Ectodermal cell (in vitro differentiated cells): ENCODE measurements around the gene STAT4. TPM values are rescaled to one million over a fixed set of nuclear protein-coding genes. Genes with fewer than 3 reads are reported as not detected.

Source experiments
- H3K27ac ChIP-seq: 2 replicates; pipeline ENCODE4 v1.7.0; 2013; ENCODE audit warnings: mild to moderate bottlenecking, low read depth, low read length; ENCODE audit not compliant: insufficient read depth, poor library complexity, severe bottlenecking
- H3K27me3 ChIP-seq: 2 replicates; pipeline ENCODE4 v1.7.0; 2013; ENCODE audit warnings: mild to moderate bottlenecking, low read length; ENCODE audit not compliant: insufficient read depth, control insufficient read depth, poor library complexity, severe bottlenecking
- H3K36me3 ChIP-seq: one replicate; pipeline ENCODE4 v1.7.0; 2013; ENCODE audit warnings: low read length; ENCODE audit not compliant: control insufficient read depth, insufficient read depth
- H3K4me1 ChIP-seq: one replicate; pipeline ENCODE4 v1.7.0; 2013; ENCODE audit warnings: low read length; ENCODE audit not compliant: control insufficient read depth, insufficient read depth
- H3K4me3 ChIP-seq: 2 replicates; pipeline ENCODE4 v1.7.0; 2013; ENCODE audit warnings: low read depth, low read length, control low read depth; ENCODE audit not compliant: insufficient read depth
- H3K9me3 ChIP-seq: 2 replicates; pipeline ENCODE4 v1.7.0; 2013; ENCODE audit warnings: mild to moderate bottlenecking, low read length, moderate library complexity; ENCODE audit not compliant: control insufficient read depth
- WGBS, 2 experiments: methylation state at CpG; one replicate each; pipeline ENCODE4 v1.1.7; 2013; ENCODE audit warnings: missing lambda C conversion rate in 2 of 2; 5-methylcytosine and 5-hydroxymethylcytosine counted together
- polyA plus RNA-seq, 4 experiments: library from polyadenylated mRNA; stranded (reverse); fragments of 50-300 nt; gene quantifications; one replicate each; pipeline ENCODE4 v1.2.3, GENCODE V29; 2013

STAT4 gene, protein sequence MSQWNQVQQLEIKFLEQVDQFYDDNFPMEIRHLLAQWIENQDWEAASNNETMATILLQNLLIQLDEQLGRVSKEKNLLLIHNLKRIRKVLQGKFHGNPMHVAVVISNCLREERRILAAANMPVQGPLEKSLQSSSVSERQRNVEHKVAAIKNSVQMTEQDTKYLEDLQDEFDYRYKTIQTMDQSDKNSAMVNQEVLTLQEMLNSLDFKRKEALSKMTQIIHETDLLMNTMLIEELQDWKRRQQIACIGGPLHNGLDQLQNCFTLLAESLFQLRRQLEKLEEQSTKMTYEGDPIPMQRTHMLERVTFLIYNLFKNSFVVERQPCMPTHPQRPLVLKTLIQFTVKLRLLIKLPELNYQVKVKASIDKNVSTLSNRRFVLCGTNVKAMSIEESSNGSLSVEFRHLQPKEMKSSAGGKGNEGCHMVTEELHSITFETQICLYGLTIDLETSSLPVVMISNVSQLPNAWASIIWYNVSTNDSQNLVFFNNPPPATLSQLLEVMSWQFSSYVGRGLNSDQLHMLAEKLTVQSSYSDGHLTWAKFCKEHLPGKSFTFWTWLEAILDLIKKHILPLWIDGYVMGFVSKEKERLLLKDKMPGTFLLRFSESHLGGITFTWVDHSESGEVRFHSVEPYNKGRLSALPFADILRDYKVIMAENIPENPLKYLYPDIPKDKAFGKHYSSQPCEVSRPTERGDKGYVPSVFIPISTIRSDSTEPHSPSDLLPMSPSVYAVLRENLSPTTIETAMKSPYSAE
- 1.4 TPM for polyA plus RNA-seq (2013, experiment 1 of 4)
- polyA plus RNA-seq (2013, experiment 2 of 4) = 1.1 TPM
- polyA plus RNA-seq (2013, experiment 3 of 4) = 1.1 TPM
- 1.5 TPM for polyA plus RNA-seq (2013, experiment 4 of 4)

DNA sequence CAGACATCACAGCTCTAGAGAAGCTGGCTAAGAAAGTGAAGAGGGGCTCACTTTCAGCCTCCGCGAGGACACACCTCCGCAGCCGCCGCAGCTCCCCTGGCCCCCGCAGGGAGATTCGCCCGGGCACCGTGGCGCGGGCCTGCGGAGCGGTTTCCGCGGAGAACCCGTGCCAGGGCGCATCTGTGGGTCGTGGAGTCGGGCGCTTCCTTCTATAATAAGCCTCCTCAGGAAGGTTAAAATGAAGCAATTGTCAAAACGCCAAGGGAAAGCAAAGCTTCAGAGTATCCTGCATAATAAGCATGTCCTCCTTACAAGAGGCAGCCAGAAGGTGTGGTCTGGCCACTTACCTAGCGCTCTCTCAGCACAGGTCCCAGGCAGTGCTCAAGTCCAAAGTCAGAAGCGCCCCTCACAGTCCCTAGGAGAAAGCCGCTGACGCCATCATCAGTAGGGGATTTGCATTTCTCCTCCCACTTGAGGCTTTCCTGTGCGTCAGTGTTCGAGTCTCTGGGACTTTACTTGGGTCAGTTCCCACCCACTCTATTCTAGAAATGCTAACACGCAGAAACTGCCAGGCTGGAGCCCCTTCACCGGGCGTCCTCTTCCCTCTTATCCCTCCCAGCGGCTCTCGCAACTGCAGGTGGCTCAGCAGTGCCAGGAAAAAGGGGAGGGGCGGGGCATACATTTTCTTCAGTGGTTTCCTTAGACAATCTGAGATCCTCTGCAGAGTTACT is at the start of gene STAT4:
Gene STAT4 (minus strand): TSS at position 395 of the 731 bp plus-strand sequence. CDS start 2,791 bp downstream, outside the sequence.
- Histone ChIP-seq H3K27me3 (peaks cover 31% of the 10 kb centered on the region), H3K36me3 (no peaks in the 10 kb centered on the region), H3K9me3 (no peaks in the 10 kb centered on the region), H3K27ac (no peak within 1 kb of the TSS), H3K4me1 (no peaks in the 10 kb centered on the region), H3K4me3 (peak within 1 kb of the TSS; percentile 26)
- WGBS, 2 experiments = 3 to 4% methylated on average over 33 of the region's 33 CpGs

DNA sequence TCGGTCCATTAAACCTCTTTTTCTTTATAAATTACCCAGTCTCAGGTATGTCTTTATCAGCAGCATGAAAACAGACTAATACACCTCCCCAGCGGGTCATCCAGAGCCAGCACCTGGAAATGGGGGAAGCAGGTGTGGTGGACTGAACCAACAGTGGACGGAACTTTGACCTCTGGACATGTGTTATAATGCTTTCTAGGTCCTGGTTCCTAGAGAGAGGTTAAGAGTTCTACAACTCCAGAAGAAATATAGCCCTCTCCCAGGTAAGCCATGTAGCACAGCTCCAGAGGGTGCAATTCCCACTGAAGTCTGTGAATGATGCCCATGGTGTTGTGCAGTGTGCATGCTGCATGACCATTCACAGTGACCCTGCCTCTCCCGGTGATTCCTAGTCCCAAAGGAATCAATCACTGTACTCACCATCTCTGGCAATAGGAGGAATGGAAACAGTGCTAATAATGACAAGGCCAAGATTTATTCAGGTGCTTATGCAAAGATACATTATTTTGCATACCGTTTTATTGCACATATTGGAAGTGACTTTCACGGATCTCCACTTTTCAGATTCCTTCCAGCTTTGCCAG is 49.2 kb upstream of the STAT4 start:
- H3K36me3 ChIP-seq = no peaks in the 10 kb centered on the region
- no peaks in the 10 kb centered on the region for H3K4me1 ChIP-seq
- H3K27me3 ChIP-seq = no peaks in the 10 kb centered on the region
- H3K4me3 ChIP-seq = no peak overlapping the region
- WGBS, 2 experiments = 92 to 96% methylated on average over 6 of the region's 6 CpGs
- no peak overlapping the region for H3K27ac ChIP-seq
- H3K9me3 ChIP-seq = no peaks in the 10 kb centered on the region

DNA sequence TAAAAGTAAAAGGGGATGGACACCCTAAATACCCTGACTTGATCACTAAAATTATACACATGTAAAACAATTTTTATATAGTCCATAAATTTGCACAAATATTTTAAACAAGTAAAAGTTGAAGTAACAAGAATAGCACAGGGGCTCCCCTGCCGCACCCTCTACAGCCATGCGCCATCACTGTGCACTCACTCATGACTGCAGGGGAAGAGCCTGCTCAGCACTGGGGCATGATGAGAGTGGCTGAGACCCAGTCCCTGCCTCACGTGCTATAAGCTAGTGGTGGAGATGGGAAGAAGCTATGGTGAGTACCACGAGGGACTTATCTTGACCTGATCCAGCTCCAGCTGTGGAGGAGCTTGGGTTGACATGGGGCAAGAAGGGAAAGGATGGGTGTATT is 47.5 kb upstream of the STAT4 start:
- Histone ChIP-seq H3K27me3 (no peaks in the 10 kb centered on the region), H3K4me3 (no peak overlapping the region), H3K27ac (no peak overlapping the region), H3K36me3 (no peaks in the 10 kb centered on the region), H3K9me3 (no peaks in the 10 kb centered on the region), H3K4me1 (no peaks in the 10 kb centered on the region)
- WGBS, 2 experiments = 94 to 97% methylated on average over 4 of the region's 4 CpGs

DNA sequence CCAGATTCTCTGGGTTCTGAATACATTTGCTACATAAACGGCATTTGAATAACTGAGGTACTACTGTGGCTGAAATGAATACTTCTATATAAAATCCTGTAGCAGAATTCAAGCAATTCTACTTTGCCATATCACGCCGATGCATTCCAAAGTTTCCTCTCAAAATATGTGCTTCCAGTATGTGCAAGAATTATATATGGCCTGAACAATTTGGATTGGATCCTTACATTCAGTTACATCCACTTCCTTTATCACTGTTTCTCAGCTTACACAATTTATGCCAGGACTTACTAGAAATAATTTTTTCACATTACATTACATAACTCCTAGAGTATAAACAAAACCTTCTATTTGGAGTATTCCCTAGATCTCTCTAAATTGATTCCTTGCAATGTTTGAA is 46.3 kb upstream of the STAT4 start:
- no peaks in the 10 kb centered on the region for H3K4me1 ChIP-seq
- H3K4me3 ChIP-seq = no peak overlapping the region
- H3K9me3 ChIP-seq = no peaks in the 10 kb centered on the region
- H3K27ac ChIP-seq = no peak overlapping the region
- H3K27me3 ChIP-seq = no peaks in the 10 kb centered on the region
- no peaks in the 10 kb centered on the region for H3K36me3 ChIP-seq
- 93 to 100% methylated on average over 2 to 3 of the region's 3 CpGs for WGBS, 2 experiments

DNA sequence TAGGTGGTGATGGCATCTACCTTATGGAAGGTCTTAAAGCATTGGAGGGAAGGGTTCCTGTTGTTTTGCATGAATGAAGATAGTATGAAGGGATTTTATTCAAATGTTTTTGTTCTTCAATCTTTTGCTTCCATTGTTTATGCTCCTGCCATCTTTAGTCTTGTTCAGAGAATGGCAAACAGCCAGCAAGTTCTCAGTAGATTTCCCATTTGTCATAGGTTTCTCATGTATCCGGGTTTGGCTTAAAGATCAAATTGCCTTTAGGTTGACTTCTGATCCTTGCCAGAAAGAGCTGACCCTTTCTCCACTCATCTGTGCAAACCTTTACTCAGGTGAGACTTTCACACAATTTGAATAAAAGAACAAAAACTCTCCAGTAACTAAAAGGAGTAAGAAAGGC is 44.2 kb upstream of the STAT4 start:
- H3K4me3 ChIP-seq = no peak overlapping the region
- WGBS, 2 experiments = 88 to 96% methylated on average over 1 of the region's 1 CpG

DNA sequence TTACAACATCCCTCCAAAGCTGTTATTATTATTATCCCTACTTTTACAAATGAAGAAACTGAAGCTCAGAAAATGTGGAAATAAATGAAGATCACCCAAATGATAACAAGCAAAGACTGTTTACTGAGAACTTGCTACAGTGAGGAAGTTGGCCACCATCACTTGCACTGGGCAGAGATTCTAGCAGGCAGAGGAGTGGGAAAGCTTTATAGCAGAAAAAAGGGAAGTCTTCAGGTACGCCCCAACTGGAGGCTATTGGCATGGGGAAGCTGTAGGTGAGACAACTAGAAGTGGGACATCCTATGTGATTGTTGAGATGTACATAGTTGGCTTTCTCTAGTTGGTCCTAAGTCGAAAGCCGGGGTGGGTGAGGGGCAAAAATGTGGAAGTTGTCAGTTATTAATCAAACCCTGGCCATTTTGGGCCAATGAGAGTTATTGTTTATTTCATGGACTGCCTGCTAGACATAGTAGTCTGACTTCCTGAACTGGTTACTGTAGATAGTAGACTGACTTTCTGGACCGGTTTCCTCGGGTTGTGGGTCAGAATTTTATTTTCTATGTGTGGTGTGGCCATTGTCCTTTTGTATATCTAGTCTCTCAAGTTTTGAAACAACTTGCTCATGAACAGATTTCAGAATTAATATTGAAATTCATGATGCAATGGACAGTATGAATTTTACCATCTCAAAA is 40.2 kb upstream of the STAT4 start:
- Histone ChIP-seq H3K27ac (no peak overlapping the region), H3K9me3 (no peaks in the 10 kb centered on the region), H3K4me1 (no peaks in the 10 kb centered on the region), H3K27me3 (no peaks in the 10 kb centered on the region), H3K36me3 (no peaks in the 10 kb centered on the region), H3K4me3 (no peak overlapping the region)
- WGBS, 2 experiments = 93 to 95% methylated on average over 5 of the region's 5 CpGs

More for the DNA sequence above, 44.2 kb upstream of the STAT4 start:
- Histone ChIP-seq H3K27ac (no peak overlapping the region), H3K4me1 (no peaks in the 10 kb centered on the region), H3K27me3 (no peaks in the 10 kb centered on the region), H3K36me3 (no peaks in the 10 kb centered on the region), H3K9me3 (no peaks in the 10 kb centered on the region)

DNA sequence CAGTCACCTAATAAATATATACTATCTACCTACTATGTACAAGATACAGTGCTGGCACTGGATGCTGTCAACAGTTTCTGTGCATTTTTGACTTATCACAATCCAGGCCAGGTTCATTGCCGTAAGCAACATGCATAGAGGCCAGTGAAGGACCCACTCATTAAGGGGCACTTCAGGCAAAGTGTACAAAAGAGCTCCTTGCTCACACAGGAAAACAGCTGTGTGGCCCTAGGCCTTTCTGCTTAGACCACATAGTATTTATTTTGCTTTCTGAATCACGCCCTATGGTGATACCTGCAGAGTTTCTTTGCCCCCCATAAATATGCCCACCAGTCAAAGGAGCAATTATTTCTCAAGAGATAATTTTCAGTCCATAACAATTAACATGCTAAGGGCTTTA is 39.6 kb upstream of the STAT4 start:
- H3K4me3 ChIP-seq = no peak overlapping the region

DNA sequence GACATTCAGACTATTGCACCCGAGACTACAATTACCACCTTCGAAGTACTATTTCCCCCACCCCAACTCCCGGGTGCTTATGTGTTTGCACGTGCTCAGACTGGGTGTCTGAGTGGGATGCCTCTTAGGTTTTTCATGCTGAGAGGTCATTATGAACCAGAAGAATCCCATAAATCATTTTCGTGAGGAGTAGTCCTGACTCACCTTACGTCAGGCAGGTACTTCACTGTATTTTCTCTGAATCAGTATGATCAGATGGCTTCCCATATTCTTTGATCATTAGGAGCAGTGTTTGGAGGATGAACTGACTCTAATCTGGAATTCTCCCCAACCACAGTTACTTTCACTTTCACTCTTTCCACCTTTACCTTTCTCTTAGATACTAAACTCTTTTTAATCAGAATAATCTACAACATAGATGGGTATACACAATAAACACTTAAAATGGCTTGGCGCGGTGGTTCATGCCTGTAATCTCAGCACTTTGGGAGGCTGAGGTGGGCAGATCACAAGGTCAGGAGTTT is 38.4 kb upstream of the STAT4 start:
- no peaks in the 10 kb centered on the region for H3K27me3 ChIP-seq
- H3K4me3 ChIP-seq = no peak overlapping the region
- H3K36me3 ChIP-seq = no peaks in the 10 kb centered on the region
- no peaks in the 10 kb centered on the region for H3K9me3 ChIP-seq
- WGBS, 2 experiments = 91% methylated on average over 8 of the region's 8 CpGs
- no peaks in the 10 kb centered on the region for H3K4me1 ChIP-seq
- H3K27ac ChIP-seq = no peak overlapping the region

More for the DNA sequence above, 39.6 kb upstream of the STAT4 start:
- no peak overlapping the region for H3K27ac ChIP-seq
- H3K9me3 ChIP-seq = no peaks in the 10 kb centered on the region
- WGBS, 2 experiments = 91 to 95% methylated on average over 2 of the region's 2 CpGs
- no peaks in the 10 kb centered on the region for H3K27me3 ChIP-seq
- no peaks in the 10 kb centered on the region for H3K4me1 ChIP-seq
- H3K36me3 ChIP-seq = no peaks in the 10 kb centered on the region

DNA sequence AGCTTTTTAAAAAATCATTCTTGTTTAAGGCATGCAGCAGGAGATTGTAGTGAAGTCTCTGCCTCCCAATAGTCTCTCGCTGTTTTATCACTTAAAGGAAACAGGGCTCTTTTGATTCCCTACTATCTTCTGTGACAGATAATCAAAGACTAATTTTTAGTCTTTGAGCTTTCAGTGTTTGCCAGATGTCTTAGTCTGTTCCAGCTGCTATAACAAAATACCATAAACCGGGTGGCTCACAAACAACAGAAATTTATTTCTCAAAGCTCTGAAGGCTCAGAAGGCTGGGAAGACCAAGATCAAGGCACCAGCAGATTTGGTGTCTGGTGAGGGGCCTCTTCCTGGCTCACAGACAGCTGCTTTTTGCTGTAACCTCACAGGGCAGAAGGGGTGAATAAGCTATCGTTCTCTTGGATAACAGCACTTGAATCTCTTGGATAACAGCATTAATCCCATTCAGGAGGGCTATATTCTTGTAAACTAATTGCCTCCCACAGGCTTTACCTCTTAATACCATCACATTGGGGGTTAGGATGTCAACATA is 37.8 kb upstream of the STAT4 start:
- Histone ChIP-seq H3K36me3 (no peaks in the 10 kb centered on the region), H3K27ac (no peak overlapping the region)
- WGBS, 2 experiments = 92 to 98% methylated on average over 3 of the region's 3 CpGs

More for the DNA sequence above, 37.8 kb upstream of the STAT4 start:
- no peaks in the 10 kb centered on the region for H3K4me1 ChIP-seq
- H3K4me3 ChIP-seq = no peak overlapping the region
- H3K27me3 ChIP-seq = no peaks in the 10 kb centered on the region
- H3K9me3 ChIP-seq = no peaks in the 10 kb centered on the region
